IPS-20b (cell line): ENCODE measurements around the gene SEMA3C.

Experiments used
- H3K27ac ChIP-seq: one replicate; pipeline ENCODE4 v1.5.1; 2013; ENCODE audit warnings: low read length
- H3K27me3 ChIP-seq: 2 replicates; pipeline ENCODE4 v1.6.1; 2013; ENCODE audit warnings: mild to moderate bottlenecking, low read length, inconsistent platforms; ENCODE audit not compliant: insufficient read depth
- H3K36me3 ChIP-seq: 2 replicates; pipeline ENCODE4 v1.6.1; 2013; ENCODE audit warnings: low read depth, mild to moderate bottlenecking, inconsistent platforms, low read length, moderate library complexity; ENCODE audit not compliant: insufficient read depth
- H3K4me1 ChIP-seq: 2 replicates; pipeline ENCODE4 v1.6.1; 2013; ENCODE audit warnings: mild to moderate bottlenecking, control low read depth, inconsistent platforms, low read length, moderate library complexity; ENCODE audit not compliant: insufficient read depth
- H3K4me3 ChIP-seq: 2 replicates; pipeline ENCODE4 v1.5.1; 2013; ENCODE audit warnings: mild to moderate bottlenecking, low read length, inconsistent platforms
- H3K9ac ChIP-seq: 2 replicates; pipeline ENCODE4 v1.6.1; 2013; ENCODE audit warnings: low read depth, mild to moderate bottlenecking, inconsistent platforms, low read length, moderate library complexity
- H3K9me3 ChIP-seq: 2 replicates; pipeline ENCODE4 v1.6.1; 2013; ENCODE audit warnings: mild to moderate bottlenecking, low read depth, low read length, inconsistent platforms; ENCODE audit not compliant: insufficient read depth

The SEMA3C gene

GRCh38 chr7:80860554-80860953, 58.3 kb downstream of the SEMA3C start:
- H3K9me3 ChIP-seq = no peaks in the 10 kb centered on the region
- H3K4me1 ChIP-seq = no peaks in the 10 kb centered on the region
- no peak overlapping the region for H3K9ac ChIP-seq
- H3K4me3 ChIP-seq = no peak overlapping the region
- no peaks in the 10 kb centered on the region for H3K27me3 ChIP-seq
- H3K27ac ChIP-seq = no peak overlapping the region
- H3K36me3 ChIP-seq = no peaks in the 10 kb centered on the region

- H3K9ac ChIP-seq = no peak overlapping the region
- no peaks in the 10 kb centered on the region for H3K4me1 ChIP-seq
- no peaks in the 10 kb centered on the region for H3K27me3 ChIP-seq
- H3K9me3 ChIP-seq = no peaks in the 10 kb centered on the region
- no peaks in the 10 kb centered on the region for H3K36me3 ChIP-seq
- H3K27ac ChIP-seq = no peak overlapping the region
- no peak overlapping the region for H3K4me3 ChIP-seq
Observed at GRCh38 chr7:80859272-80859970, 59.4 kb downstream of the SEMA3C start.

- Histone ChIP-seq H3K4me3 (no peak overlapping the region), H3K9me3 (no peaks in the 10 kb centered on the region), H3K27ac (no peak overlapping the region), H3K36me3 (no peaks in the 10 kb centered on the region), H3K27me3 (no peaks in the 10 kb centered on the region), H3K4me1 (no peaks in the 10 kb centered on the region), H3K9ac (no peak overlapping the region)
Observed at GRCh38 chr7:80858141-80858903, 60.5 kb downstream of the SEMA3C start.

- no peaks in the 10 kb centered on the region for H3K4me1 ChIP-seq
- no peak overlapping the region for H3K27ac ChIP-seq
- no peaks in the 10 kb centered on the region for H3K27me3 ChIP-seq
- no peaks in the 10 kb centered on the region for H3K36me3 ChIP-seq
- H3K9me3 ChIP-seq = no peaks in the 10 kb centered on the region
- no peak overlapping the region for H3K9ac ChIP-seq
- H3K4me3 ChIP-seq = no peak overlapping the region
Observed at GRCh38 chr7:80856769-80857168, 62.1 kb downstream of the SEMA3C start.

- Histone ChIP-seq H3K4me1 (no peaks in the 10 kb centered on the region), H3K27me3 (no peaks in the 10 kb centered on the region), H3K36me3 (no peaks in the 10 kb centered on the region), H3K9ac (no peak overlapping the region), H3K9me3 (no peaks in the 10 kb centered on the region), H3K4me3 (no peak overlapping the region), H3K27ac (no peak overlapping the region)
Observed at GRCh38 chr7:80851896-80852476, 66.9 kb downstream of the SEMA3C start.

- no peak overlapping the region for H3K4me3 ChIP-seq
- 0 out of 2 replicates have a peak, but pooled peaks cover 3% of the 10 kb centered on the region for H3K4me1 ChIP-seq
- no peaks in the 10 kb centered on the region for H3K27me3 ChIP-seq
- no peak overlapping the region for H3K27ac ChIP-seq
- no peaks in the 10 kb centered on the region for H3K9me3 ChIP-seq
- no peaks in the 10 kb centered on the region for H3K36me3 ChIP-seq
- H3K9ac ChIP-seq = no peak overlapping the region
Observed at GRCh38 chr7:80848841-80849240, 70.0 kb downstream of the SEMA3C start.

- no peaks in the 10 kb centered on the region for H3K36me3 ChIP-seq
- 0 out of 2 replicates have a peak, but pooled peaks cover 6% of the 10 kb centered on the region for H3K4me1 ChIP-seq
- H3K4me3 ChIP-seq = no peak overlapping the region
- H3K9ac ChIP-seq = no peak overlapping the region
- no peaks in the 10 kb centered on the region for H3K9me3 ChIP-seq
- no peak overlapping the region for H3K27ac ChIP-seq
- H3K27me3 ChIP-seq = no peaks in the 10 kb centered on the region
Observed at GRCh38 chr7:80847895-80848294, 71.0 kb downstream of the SEMA3C start.

- no peaks in the 10 kb centered on the region for H3K27me3 ChIP-seq
- peaks cover 12% of the 10 kb centered on the region for H3K4me1 ChIP-seq
- H3K9me3 ChIP-seq = no peaks in the 10 kb centered on the region
- no peak overlapping the region for H3K4me3 ChIP-seq
- no peak overlapping the region for H3K27ac ChIP-seq
- H3K36me3 ChIP-seq = no peaks in the 10 kb centered on the region
- no peak overlapping the region for H3K9ac ChIP-seq
Observed at GRCh38 chr7:80847027-80847426, 71.8 kb downstream of the SEMA3C start.

GRCh38 chr7:80844916-80845315, 73.9 kb downstream of the SEMA3C start:
- no peaks in the 10 kb centered on the region for H3K36me3 ChIP-seq

GRCh38 chr7:80843018-80843677, 75.7 kb downstream of the SEMA3C start:
- Histone ChIP-seq H3K27me3 (no peaks in the 10 kb centered on the region), H3K36me3 (no peaks in the 10 kb centered on the region), H3K4me3 (no peak overlapping the region), H3K9me3 (no peaks in the 10 kb centered on the region), H3K27ac (no peak overlapping the region), H3K4me1 (peaks cover 27% of the 10 kb centered on the region), H3K9ac (no peak overlapping the region)

More at GRCh38 chr7:80844916-80845315, 73.9 kb downstream of the SEMA3C start:
- no peak overlapping the region for H3K27ac ChIP-seq
- H3K9me3 ChIP-seq = no peaks in the 10 kb centered on the region
- H3K4me1 ChIP-seq = peaks cover 27% of the 10 kb centered on the region
- no peak overlapping the region for H3K4me3 ChIP-seq
- H3K9ac ChIP-seq = no peak overlapping the region
- no peaks in the 10 kb centered on the region for H3K27me3 ChIP-seq

- Histone ChIP-seq H3K27me3 (no peaks in the 10 kb centered on the region), H3K4me1 (peaks cover 27% of the 10 kb centered on the region), H3K4me3 (no peak overlapping the region), H3K27ac (no peak overlapping the region), H3K9ac (no peak overlapping the region), H3K9me3 (no peaks in the 10 kb centered on the region), H3K36me3 (no peaks in the 10 kb centered on the region)
Observed at GRCh38 chr7:80842022-80842790, 76.6 kb downstream of the SEMA3C start.
